GM19099 (cell line): Measurements from ENCODE around the gene TMEM178B.

Source experiments
- POLR2A ChIP-seq: IDR thresholded peaks from 3 replicates; pipeline ENCODE4 v1.6.1; 2011; ENCODE audit warnings: low read depth; ENCODE audit not compliant: insufficient read length; ENCODE audit errors: extremely low read depth

The TMEM178B gene

DNA sequence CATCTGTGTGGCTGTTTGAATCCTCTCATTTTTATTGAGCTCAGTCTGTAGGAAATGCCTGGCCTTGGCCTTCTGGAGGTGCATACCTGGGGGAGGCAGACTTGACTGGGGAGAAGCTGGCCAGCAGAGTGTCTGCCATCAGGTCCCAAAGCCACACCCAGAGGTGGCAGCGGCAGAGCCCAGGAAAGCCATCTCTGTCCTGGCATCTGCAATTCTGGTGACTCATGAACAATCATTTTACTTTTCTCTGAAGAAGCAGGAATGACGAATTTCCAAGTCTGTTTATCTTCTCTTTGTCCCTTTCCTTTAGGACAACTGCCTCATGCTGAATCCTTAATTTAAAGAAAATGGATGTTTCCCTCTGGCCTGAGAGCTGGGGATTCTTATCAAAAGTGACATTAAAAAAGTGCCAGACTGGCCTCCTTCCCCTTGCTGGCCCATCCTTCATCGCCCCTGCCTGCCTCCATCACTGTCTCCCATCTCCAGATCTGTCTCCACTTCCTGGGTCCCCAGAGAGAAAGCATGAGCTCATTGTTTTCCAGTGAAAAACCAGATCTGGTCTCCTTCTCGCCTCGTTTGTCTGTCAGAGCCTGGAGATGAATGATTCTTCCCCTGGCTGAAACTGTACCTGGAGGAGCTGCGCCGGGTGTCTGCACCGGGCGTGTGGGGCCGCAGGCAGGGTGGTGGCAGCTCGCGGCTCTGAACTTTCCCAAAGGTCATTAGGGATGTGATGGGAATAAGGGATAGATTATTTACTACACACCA lies 124.5 kb downstream of the TMEM178B start:
- no peak for TF ChIP-seq POLR2A

DNA sequence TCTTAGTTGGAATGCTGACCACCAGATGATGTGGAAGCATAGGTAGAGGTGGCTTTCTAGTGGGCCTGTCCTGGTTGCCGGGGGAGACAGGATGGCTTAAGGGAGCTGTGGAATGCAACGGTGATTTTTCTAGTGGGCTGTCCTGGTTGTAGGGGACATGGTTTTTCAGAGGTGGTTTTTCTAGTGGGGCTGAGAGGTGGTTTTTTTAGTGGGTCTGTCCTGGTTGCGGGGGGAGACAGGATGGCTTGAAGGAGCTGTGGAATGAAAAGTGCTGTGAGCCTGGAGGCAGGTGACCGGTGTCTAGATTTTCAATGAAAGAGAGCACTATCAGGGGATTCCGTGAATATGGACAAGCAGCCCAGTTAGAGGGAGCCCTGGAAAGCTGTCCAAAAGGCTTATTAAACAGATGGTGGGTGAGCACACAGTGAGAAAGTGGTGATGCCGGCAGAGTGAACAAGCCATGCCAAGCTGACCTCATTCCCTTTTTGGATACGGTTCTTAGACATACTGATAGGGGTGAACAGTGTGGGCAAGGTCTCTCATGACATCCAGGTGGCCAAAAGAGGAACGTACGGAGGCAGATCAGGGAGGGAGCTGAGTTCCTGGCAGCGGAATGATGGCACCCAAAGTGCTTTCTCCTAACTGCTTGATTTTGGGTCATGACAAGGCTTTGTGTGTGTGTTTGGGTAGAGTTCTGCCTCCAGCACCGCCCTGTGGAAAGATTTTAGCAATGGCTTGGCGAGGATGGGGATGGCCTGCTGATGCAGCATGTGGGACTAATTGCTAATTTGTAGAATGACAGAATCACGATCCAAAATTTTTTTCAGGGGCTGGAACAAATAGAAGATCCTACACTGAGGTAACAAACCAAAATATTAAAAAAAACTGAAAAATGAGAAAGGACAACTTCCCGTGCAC lies 126.6 kb downstream of the TMEM178B start:
- no peak for TF ChIP-seq POLR2A

DNA sequence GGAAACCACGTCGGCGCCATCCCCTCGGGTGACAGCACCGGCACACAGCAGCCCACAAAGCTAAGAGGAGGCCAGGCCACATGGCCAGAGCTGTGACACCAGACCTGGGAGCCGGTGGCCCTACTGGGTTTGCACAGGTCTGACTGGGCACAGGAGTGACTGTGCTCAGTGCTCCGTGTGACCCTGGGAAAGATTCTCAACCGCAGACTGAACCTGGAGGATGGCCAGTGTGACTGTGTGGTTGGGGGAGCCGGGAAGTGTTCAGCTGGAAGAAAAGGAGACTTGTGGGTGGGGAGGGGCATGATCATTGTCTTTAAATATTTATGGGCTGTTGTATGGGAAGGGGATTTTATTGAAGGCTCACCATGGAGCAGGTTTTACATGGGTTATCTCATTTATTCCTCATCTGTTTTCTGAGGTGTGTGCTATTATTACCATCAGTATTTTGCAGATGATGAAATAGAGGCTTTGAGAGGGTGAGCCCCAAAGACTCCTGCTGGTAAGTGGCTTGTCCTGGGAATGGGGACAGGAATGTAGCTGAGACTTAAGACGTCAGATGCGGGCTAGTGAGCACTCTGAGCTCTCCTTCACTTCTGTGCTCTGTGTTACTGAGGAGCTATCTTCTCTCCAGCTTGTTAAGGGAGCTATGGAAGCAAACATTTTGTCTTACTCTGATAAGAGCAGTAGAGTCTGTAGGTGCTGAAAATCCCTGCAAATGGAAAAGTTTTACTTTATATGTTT lies 127.5 kb downstream of the TMEM178B start:
- TF ChIP-seq POLR2A, result no peak

DNA sequence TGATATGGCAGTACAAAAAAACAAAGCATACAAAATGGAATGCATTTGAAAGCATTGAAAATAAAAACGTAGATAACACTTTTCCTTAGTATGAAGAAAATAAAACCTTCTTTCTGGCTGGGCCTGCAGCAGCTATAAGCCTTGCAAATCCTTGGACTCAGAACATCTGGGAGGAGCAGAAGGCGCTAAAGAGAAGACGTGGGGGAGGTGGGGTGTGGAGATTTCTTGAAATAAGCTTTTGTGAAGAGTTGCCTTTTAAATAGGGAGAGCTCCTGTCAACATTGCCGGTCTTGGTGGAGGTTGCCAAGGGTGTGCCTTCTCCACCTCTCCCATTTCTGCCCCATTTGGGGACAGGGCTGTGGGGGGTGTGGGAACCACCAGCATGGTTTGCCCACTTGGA lies 128.7 kb downstream of the TMEM178B start:
- no peak for TF ChIP-seq POLR2A

DNA sequence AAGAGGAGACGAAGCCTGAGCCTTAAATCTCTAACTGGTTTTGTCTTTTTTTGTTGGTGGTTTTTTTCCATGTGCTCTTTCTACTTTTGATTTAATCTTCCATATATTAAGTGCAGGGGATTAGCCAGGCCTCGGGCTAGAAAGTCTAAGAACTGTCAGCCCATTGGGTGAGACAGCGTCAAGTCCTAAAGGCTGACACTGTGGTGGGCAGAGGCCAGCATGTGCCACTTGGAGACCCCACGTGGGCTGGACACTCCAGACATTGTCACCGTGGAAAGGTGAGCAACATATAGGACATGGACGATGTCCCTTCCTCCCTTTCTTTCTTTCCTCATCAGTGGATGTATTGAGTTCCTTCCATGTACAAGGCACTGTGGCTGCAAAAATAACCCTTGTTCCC lies 129.3 kb downstream of the TMEM178B start:
- no peak for TF ChIP-seq POLR2A

DNA sequence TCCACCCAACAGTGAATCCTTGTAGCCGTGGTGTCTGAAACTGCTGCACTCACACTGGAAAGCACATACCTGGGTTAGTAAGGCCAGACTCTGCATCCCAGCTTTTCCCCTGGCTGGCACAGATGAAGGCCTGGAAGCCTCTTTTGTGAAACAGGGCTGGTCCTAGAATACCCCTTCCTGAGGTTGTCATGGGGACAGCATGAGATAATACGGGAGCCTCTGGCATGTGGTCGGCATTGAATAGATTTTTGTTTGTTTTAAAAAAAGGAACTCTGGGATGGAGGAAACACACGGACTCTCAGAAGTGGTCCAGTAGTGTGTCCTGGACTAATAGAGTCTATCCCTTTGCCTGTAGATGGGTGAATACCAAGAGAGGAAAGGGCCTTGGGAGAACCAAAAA lies 129.7 kb downstream of the TMEM178B start:
- TF ChIP-seq POLR2A, result no peak

DNA sequence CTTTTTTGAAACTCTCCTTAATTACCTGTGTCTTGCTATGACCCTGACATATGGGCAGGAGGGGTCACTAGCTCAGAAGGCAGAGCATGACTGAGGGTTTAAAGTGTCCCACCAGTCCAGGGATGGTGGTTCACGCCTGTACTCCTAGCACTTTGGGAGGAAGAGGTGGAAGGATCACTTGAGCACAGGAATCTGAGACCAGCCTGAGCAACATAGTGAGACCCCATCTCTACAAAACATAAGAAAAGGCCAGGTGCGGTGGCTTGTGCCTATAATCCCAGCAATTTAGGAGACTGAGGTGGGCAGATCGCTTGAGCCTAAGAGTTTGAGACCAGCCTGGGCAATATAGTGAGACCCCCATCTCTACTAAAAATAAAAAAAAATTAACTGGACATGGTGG lies 133.8 kb downstream of the TMEM178B start:
- TF ChIP-seq POLR2A, result no peak

DNA sequence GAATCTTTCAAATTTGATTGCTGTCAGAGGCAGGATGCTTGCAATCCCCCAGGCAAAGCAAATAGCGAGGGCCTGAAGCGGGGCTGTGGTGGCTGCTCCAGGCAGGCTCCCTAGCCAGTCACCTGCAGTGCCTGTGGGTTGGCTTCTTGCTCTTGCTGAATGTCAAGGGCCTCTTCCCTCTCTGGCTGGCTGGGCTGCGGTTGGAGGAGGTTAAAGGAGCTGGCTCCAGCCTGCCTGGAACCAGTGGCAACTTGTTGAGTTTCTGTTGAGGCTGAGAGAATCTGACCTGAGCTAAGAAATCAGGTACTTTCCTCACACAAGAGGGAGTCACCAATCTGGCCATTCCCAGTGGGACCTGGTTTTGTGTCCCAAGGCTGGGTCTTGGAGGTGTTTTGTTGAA lies 134.7 kb downstream of the TMEM178B start:
- no peak for TF ChIP-seq POLR2A

DNA sequence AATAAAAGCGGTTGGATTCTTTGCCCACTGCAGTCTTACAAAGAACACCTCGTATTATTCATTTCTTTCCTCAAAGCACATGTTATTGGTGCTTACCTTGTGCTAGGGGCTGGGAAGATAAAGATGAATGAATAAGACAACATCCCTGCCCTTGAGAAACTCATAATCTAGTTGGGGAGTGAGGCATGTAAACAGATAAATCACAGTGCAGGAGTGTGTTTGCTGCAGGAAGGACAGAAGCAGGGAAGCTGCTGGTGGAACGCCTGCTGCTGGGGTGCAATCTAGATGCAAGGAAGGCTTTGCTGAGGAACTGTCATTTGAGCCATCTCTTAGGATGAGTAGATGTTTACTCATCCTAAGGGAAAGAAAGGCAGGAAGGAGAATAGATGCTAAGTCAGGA lies 135.6 kb downstream of the TMEM178B start:
- no peak for TF ChIP-seq POLR2A

DNA sequence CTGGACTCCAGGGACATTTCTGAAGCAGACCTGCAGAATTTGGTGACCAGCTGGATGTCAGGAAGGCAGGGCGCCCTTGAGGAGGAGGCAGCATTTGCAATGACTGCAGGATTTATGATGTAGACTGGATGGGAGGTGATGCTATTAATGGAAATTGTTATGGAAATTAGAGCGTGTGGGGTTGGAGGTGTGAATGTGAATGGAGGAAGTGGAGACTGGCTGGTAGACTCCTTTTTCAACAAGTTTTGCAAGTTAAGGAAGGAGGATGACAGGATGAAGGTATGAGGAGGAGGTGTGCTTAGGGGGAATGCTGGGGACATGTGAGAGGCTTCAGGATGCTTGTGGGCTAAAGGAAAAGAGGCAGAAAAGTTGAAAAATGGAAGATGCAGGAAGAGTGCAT lies 137.0 kb downstream of the TMEM178B start:
- TF ChIP-seq POLR2A, result no peak

DNA sequence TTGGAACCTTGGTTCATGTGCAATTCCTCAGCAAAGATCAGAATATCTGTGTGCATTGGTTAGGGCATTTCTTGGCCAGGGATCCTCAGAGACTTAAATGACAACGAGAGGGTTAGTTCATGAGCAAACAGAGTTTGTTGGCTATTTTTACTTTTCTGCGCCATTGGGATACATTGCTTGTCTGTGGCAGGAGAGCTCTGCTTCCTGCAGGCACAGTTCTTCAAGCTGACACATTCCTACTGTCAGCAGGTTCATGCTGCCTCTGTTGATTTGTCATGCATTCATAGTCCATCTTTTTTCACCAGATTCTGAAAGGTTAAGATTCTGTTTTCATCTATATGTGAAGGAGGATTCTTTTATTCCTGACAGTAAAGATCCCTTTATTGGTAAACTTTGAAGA lies 139.4 kb downstream of the TMEM178B start:
- TF ChIP-seq POLR2A, result no peak

DNA sequence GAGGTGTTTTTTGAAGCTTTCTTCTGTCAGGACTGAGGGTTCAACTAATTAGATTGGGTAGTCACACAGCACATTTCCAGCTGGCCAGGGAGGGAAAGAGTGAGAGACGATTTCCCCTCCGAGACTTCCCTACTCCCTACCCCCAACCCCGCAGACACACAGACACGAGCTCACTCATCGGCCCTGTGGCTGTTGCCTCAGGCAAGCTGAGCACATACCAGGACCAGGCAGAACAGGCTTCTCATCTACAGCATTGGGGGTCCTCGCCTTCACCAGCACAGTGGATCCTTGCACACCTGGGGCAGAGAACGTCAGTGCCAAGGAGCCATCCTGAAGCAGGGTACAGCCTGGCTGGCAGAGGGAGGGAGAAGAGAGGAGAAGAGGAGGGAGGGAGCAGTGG lies 144.1 kb downstream of the TMEM178B start:
- no peak for TF ChIP-seq POLR2A

DNA sequence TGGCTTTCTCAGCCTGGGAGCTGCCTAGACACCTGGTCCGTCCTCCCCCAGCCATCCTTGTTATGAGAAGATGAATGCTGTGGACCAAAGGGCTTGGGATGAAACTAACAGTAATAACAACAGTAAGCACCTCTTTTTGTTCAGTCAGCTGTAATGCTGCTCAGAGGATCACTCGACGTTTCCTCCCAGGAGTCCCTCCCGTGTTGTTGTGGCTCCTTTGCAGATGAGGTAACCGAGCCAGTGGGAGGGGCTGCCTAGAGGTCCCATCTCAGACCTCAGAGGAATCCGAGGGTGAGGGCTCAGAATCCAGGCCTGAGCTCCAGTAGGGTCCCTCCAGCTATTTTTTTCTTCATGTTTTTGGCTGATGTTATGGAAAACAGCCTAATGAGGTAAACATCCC lies 145.1 kb downstream of the TMEM178B start:
- no peak for TF ChIP-seq POLR2A

DNA sequence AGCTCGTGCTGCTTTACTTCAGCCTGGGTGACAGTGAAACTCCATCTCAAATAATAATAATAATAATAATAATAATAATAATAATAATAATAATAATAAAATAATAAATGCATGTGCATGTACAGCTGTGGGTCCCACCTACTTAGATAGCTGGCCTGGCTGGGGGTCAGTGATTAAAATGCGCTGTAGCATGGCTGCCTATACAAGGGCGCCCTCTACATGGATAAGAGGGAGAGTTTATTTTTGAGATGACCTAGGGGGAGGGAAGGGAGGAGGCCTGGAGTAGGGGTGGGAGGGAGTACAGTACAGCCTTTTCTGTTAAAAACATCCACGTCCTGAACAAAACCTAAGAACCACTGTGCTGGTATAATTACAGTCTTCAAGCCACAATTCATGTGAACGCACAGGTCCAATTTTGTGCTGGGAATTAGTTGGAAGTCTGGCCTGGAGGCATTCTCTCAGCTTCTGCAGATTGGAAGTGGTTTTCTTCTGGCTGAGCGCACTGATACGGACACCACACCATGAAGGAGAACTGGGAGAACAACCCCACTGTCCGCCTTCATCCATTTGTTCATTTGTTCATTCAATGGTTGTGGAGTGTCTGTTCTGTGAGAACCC lies 146.5 kb downstream of the TMEM178B start:
- no peak for TF ChIP-seq POLR2A

DNA sequence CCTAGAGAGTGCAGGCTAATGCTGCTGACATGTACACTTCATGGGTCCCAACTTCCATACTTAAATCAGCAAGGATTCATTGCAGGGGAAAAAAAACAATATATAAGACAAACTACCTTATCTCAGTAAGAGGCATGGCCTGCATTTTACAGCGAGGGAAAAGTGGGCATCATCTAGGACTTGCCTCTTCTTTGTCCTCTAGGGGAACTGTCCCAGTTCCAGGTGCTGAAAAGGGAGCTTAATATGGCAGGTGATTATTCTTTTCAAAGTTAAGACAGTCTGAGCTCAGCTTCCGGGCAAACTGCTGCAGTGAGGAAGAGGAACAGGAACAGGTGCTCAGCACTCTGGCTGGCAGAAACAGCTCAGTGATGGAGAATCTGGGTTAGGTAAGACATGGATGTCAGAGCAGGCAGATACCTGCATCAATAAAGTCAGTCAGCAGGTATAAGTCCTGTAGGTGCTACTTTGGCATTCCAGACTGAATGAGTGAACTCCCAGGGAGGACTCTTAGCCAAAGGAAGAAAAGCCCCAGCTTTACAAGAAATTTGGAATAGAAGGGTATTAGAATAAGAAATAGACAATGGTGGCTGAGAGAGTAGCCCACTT lies 147.2 kb downstream of the TMEM178B start:
- no peak for TF ChIP-seq POLR2A

DNA sequence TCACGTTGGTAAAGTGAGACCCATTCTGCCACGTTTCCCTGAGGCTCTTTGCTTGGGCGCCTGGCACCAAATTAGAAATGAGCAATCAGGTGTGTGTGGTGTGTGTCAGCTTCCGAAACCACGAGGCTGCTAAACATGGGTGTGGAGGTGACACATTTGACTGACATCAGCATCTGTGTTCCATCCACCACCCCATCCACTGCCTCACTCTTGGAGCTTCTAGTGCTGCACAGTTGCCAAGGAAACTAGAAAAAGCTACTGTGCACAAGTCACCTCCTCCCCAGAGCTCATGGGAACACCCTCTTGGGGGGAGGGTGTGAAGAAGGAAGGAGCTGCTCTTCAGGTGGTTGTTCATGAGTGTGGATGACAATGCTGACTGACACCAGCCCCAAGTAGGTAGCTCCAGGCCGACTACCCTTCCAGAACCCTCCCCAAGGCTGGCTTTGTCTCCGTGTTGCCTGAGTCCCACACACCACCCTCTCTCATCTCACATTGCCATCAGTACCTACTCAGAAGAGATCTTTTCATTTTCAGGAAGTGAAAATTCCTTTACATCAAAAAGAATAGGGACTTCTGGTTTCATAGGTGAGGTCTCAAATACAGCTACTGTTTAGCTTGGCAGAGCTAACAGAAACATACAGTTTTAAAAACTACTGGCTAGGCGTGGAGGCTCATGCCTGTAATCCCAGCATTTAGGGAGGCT lies 152.2 kb downstream of the TMEM178B start:
- no peak for TF ChIP-seq POLR2A
